IgD-negative memory B cell (primary cell): ENCODE data around the gene CPSF7. TPM values are rescaled to one million over a fixed set of nuclear protein-coding genes. Genes with fewer than 3 reads are reported as not detected.
A peak's percentile ranks its signal among the peaks of the same experiment; 100 is the strongest.
"Not testable (repeated sequence)": the region's sequence is repeated elsewhere in the genome, so short reads cannot be mapped to it uniquely, and the experiment has no call there.

ENCODE experiments used
- H3K27ac Mint-ChIP-seq, 3 donors: one replicate each; pipeline ENCODE4 v1.8.0; 2020 to 2022; ENCODE audit warnings: mild to moderate bottlenecking in 3 of 3, mixed read lengths in 3 of 3, moderate library complexity in 1 of 3
- H3K27me3 Mint-ChIP-seq: one replicate; pipeline ENCODE4 v1.8.0; 2021; ENCODE audit warnings: mixed read lengths
- H3K36me3 Mint-ChIP-seq: one replicate; pipeline ENCODE4 v1.8.0; 2020; ENCODE audit warnings: mild to moderate bottlenecking, mixed read lengths
- H3K4me1 Mint-ChIP-seq, 3 donors: one replicate each; pipeline ENCODE4 v1.8.0; 2020 to 2022; ENCODE audit warnings: mixed read lengths in 3 of 3, mild to moderate bottlenecking in 1 of 3
- H3K4me3 Mint-ChIP-seq, 4 donors: one replicate each; pipeline ENCODE4 v1.8.0; 2020 to 2022; ENCODE audit warnings: mild to moderate bottlenecking in 4 of 4, mixed read lengths in 4 of 4, moderate library complexity in 3 of 4
- H3K9me3 Mint-ChIP-seq, 3 donors: one replicate each; pipeline ENCODE4 v1.8.0; 2020 to 2021; ENCODE audit warnings: mixed read lengths in 3 of 3, mild to moderate bottlenecking in 1 of 3
- polyA plus RNA-seq: library from polyadenylated mRNA; unstranded; fragments of 300-500 nt; fragmentation: Illumina TruSeq; gene quantifications from one replicate; pipeline ENCODE4 v1.2.3, GENCODE V29; 2021

Gene CPSF7
- polyA plus RNA-seq, 1 donor from 2014 or later: 26.9 TPM

DNA sequence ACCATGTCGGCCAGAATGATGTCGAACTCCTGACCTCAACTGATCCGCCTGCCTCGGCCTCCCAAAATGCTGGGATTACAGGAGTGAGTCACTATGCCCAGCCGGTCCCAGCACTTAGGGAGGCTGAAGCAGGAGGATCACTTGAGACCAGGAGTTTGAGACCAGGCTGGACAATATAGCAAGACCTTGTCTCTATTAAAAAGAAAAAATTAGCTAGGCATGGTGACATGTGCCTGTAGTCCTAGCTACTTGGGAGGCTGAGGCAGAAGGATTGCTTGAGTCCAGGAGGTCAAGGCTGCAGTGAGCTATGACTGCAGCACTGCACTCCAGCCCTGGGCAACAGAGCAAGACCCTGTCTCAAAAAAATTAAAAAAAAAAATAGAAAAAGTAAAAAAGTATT is 45.9 kb downstream of the CPSF7 start:
- not testable (repeated sequence) for H3K9me3 Mint-ChIP-seq, H3K36me3 Mint-ChIP-seq, H3K27me3 Mint-ChIP-seq, H3K27ac Mint-ChIP-seq, H3K4me3 Mint-ChIP-seq
- H3K4me1 Mint-ChIP-seq: peaks cover 0 to 12% (median 5%) of the 10 kb centered on the region in 3 donors

DNA sequence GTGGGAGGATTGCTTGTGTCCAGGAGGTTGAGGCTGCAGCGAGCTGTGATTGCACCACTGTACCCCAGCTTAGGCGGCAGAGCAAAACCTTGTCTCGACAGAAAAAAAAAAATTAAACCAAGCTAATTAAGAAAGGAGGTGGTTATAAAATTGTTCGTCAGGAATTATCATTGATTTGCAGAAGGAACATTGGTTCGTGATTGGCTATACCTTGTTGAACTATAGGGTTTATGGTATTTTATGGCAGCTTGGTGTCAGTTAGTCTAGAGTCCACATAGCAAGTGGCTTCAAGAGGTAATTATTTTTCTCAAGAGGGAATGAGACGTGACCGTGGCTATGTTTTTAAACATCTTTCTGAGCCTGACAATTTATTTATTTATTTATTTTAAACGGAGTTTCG is 48.9 kb downstream of the CPSF7 start:
- no peak overlapping the region for H3K4me3 Mint-ChIP-seq
- peaks cover 0 to 12% (median 5%) of the 10 kb centered on the region in 3 donors for H3K4me1 Mint-ChIP-seq
- H3K27me3 Mint-ChIP-seq: no peaks in the 10 kb centered on the region

DNA sequence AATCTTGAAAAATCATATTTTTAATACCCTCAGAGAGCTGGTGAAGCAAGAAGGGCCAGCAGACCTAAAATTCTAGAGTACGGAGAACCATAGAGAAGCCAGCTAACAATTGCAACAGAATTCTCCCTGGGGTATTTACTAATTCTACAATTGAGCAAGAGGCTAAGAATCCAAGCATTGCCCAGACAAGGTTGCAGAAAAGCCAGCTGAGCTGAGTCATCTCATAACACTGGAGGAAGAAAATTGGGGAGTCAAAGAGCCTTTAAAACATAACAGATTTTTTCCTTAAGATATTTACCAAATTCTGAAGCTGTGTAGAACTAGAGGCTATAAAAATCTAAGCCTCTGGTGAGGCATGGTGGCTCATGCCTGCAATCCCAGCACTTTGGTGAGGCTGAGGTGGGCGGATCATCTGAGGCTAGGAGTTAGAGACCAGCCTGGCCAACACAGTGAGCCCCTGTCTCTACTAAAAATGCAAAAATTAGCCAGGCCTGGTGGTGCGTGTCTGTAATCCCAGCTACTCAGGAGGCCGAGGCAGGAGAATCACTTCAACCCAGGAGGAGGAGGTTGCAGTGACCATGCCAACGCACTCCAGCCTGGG is 51.0 kb downstream of the CPSF7 start:
- Mint-ChIP-seq H3K36me3 (peaks cover 7% of the 10 kb centered on the region), H3K4me1 (peaks cover 0 to 4% (median 0%) of the 10 kb centered on the region in 3 donors), H3K27me3 (no peaks in the 10 kb centered on the region), H3K4me3 (no peak overlapping the region), H3K9me3 (no peaks in the 10 kb centered on the region), H3K27ac (no peak overlapping the region)

More for the DNA sequence above, 48.9 kb downstream of the CPSF7 start:
- no peaks in the 10 kb centered on the region for H3K9me3 Mint-ChIP-seq
- H3K27ac Mint-ChIP-seq: no peak overlapping the region
- peaks cover 5% of the 10 kb centered on the region for H3K36me3 Mint-ChIP-seq

DNA sequence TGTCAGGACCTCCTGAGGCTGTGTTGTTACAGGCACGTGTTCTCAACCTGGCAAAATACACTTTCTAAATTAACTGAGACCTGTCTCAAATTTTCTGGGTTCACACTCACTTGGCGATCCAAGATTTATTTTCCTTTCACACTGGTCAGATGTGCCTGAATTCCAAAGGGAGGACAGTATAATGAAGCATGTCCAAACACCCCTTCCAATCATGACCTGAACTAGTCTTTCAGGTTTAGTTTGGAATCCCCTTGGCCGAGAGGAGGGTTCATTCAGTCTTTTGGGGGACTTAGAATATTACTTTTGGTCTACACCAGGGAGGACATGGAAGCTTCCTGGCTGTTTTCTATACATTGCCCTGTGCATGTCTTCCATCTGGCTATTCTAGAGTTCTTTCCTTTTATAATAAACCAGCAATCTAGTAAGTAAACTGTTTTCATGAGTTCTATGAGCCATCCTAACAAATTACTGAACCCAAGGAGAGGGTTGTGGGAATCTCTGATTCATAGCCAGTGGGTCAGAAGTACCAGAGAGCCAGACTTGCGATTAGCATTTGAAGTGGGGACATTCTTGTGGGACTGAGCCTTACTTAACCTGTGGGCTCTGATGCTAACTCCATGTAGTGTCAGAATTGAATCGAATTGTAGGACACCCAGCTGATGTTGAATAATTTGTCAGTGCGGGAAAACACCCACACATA is 52.2 kb downstream of the CPSF7 start:
- Mint-ChIP-seq H3K27me3 (no peaks in the 10 kb centered on the region), H3K4me1 (peaks cover 0 to 4% (median 0%) of the 10 kb centered on the region in 3 donors), H3K36me3 (peaks cover 7% of the 10 kb centered on the region), H3K27ac (no peak overlapping the region), H3K9me3 (no peaks in the 10 kb centered on the region), H3K4me3 (peak overlapping the region in 1 of 4 donors; percentile 54)

DNA sequence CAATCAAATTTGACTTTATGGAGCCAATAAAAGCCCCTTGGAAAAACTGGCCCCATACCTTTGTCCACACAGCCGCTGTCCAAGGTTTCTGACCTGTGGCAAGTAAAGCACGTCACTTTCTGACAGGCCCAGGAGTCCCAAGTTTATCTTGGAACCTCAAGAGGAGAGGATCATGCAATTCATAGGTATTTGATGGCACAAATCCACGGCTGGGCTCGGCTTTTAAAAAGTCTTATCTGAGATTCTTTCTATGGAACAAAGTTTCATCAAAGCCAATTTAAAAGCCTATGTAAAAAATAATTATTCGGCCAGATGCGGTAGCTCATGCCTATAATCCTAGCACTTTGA is 54.0 kb downstream of the CPSF7 start:
- Mint-ChIP-seq H3K27ac (no peak overlapping the region), H3K4me1 (no peaks in the 10 kb centered on the region), H3K27me3 (no peaks in the 10 kb centered on the region), H3K4me3 (no peak overlapping the region), H3K36me3 (peaks cover 6% of the 10 kb centered on the region), H3K9me3 (no peaks in the 10 kb centered on the region)

DNA sequence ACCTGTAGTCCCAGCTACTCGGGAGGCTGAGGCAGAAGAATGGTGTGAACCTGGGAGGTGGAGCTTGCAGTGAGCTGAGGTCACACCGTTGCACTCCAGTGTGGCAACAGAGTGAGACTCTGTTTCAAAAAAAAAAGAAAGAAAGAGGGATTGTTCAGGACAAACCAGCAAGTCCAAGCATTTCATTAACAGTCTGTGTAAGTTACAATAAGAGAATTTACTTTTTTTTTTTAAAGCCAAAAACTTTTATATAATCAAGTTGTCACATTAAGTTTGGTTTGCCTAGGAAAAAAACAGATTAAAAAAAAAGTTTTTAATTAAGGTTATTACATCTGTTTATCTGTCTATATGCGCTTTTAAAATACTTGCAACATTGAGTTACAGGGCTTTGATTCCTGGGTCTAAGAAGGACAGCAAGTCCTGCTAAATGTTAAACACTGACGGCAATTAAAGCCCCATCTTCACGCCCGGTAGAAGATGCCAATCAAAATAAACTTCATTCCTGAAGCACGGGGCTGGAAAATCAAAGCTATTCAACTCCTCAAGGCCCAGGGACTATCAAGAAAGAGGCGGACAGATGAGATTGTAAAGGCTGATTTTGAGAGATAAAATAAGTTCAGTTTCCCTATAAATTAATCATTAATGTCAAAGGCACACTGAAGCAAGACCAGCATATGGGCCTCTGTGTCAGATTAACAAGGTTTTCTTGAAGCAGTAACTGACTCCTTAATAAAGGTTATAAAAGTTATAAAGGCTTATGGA is 56.9 kb downstream of the CPSF7 start:
- Mint-ChIP-seq H3K27ac (peak overlapping the region in 1 of 3 donors; percentile 71), H3K27me3 (no peaks in the 10 kb centered on the region), H3K9me3 (no peaks in the 10 kb centered on the region), H3K36me3 (peaks cover 6% of the 10 kb centered on the region), H3K4me1 (peaks cover 0 to 2% (median 2%) of the 10 kb centered on the region in 3 donors), H3K4me3 (no peak overlapping the region)

DNA sequence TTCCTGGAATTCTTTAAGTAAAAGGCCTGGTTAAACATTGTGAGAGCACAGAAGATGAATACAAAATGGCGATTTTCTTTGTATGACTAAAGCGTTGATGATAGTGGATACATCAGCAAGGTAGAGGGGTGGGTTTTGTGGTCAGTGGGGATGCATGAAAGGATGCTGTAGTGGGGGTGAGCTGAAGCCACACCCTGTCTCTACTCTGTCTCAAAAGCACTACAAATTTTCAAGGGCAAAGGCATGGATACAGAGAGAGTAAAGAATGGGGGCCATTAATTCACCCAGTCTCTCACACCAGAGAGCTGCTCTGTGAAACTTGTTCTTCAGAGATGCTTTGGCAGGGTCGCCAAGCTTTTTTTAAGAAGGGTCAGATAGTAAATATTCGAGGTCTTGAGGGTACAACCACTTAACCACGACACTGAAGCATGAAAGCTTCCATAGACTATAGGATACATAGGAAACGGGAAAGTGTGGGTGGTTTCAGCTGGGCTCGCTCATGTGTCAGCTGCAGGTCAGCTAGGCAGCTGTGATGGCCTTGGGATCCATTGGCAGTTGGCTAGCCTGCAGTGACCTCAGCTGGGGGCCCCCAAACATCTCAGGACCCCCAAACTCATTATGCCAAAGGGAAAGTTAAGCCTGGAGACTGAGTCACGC is 59.3 kb downstream of the CPSF7 start:
- no peaks in the 10 kb centered on the region for H3K9me3 Mint-ChIP-seq
- peak overlapping the region in 1 of 4 donors; percentile 18 for H3K4me3 Mint-ChIP-seq
- peaks cover 0 to 2% (median 2%) of the 10 kb centered on the region in 3 donors for H3K4me1 Mint-ChIP-seq
- no peaks in the 10 kb centered on the region for H3K27me3 Mint-ChIP-seq
- H3K36me3 Mint-ChIP-seq: peaks cover 3% of the 10 kb centered on the region
- no peak overlapping the region for H3K27ac Mint-ChIP-seq

DNA sequence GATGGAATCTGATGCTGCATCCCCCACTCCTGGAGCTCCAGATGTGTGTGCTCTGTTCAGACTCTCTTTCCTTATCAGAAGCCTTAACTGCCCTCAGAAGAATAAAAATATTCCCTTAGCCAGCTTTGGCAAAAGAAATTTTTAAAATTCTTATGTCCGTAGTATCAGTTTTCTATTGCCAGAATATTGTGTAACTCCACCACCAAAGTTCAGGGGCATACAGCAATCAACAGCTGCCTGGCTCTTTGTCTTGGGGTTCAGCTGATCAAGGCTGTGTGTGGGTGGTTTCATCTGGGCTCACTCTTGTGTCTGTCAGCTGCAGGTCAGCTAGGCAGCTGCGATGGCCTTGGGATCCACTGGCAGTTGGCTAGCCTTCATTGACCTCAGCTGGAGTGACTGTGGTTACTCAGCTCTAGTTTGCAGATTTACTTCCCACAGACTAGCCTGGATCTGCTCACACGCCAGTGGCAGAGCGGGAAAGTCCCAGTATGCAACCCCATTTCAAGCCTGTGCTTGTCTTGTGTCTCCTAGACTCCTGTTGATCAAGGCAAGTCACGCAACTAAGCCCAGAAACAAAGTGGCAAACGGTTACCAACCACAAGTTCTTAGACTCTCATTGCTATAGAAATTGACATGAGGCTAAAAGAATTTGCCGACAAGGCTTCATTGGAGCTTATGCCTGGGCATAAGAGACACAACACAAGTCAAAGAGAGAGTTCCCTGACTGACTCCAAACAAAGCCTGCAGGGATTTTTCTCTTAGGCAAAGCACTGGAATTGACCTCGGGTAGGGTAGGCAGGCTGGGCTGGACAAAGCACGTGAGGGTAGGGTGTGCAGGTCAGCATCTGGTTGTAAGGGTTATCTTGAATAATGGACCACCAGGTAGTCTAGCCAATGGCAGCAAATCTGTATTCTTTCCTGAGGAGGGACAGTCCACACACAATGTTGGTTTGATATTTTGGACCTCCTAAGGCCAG is 60.1 kb downstream of the CPSF7 start:
- H3K27ac Mint-ChIP-seq: no peak overlapping the region
- H3K9me3 Mint-ChIP-seq: no peaks in the 10 kb centered on the region
- H3K36me3 Mint-ChIP-seq: no peaks in the 10 kb centered on the region
- peak overlapping the region in 1 of 4 donors; percentile 18 for H3K4me3 Mint-ChIP-seq
- H3K27me3 Mint-ChIP-seq: no peaks in the 10 kb centered on the region
- H3K4me1 Mint-ChIP-seq: peaks cover 0 to 2% (median 2%) of the 10 kb centered on the region in 3 donors

DNA sequence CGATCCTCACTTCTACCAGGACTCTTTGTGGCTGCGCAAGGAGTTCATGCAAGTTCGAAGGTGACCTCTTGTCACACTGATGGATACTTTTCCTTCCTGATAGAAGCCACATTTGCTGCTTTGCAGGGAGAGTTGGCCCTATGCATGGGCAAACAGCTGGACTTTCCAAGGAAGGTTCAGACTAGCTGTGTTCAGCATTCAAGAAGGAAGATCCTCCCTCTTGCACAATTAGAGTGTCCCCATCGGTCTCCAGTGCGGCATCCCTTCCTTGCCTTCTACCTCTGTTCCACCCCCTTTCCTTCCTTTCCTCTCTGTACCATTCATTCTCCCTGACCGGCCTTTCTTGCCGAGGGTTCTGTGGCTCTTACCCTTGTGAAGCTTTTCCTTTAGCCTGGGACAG is 61.1 kb downstream of the CPSF7 start:
- Mint-ChIP-seq H3K4me1 (peaks cover 3 to 6% (median 4%) of the 10 kb centered on the region in 3 donors), H3K27me3 (no peaks in the 10 kb centered on the region), H3K36me3 (no peaks in the 10 kb centered on the region), H3K27ac (peak overlapping the region in 2 of 3 donors; percentile 43 to 59), H3K4me3 (peak overlapping the region in 1 of 4 donors; percentile 35), H3K9me3 (no peaks in the 10 kb centered on the region)

DNA sequence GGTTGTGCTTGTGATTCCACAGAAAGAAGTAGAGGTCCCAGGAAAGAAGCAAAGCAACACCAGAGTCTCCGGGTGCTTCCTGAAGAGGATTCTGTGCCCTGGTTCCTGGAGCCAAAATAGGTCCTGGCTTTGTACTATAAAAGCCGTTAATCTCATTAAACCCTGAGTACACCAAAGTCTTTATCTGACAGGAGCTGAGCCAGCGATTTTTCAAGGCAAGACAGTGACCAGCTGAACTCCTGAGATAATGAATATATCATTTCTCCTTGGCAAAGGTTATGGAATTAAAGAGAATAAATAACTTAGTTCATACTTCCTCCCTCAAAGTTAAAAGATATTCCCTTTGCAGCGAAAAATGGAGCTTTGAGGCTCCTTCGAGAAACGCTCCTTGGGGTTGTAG is 62.4 kb downstream of the CPSF7 start:
- H3K4me3 Mint-ChIP-seq: no peak overlapping the region

DNA sequence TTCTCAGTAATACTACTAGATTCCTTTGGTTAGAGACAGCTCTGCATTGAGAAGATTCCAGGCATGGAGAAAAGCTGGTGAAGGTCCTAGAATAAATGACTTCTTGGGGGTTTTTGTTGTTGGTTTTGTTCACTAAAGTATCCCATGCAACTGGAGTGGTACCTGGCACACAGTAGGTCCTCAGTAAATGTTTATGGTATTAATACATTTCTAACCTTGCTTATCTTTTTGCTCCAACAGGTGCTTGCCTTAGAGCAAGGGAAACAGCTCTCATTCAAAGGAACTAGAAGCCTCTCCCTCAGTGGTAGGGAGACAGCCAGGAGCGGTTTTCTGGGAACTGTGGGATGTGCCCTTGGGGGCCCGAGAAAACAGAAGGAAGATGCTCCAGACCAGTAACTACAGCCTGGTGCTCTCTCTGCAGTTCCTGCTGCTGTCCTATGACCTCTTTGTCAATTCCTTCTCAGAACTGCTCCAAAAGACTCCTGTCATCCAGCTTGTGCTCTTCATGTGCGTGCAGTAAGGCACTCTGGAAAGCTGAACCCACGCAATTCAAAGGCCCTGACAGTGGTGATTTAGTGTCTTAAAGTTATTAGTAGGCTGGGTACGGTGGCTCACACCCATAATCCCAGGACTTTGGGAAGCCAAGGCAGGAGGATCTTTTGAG is 65.6 kb downstream of the CPSF7 start:
- Mint-ChIP-seq H3K27me3 (no peaks in the 10 kb centered on the region), H3K27ac (peak overlapping the region; percentile 43 to 97 (median 93)), H3K36me3 (no peaks in the 10 kb centered on the region), H3K4me1 (peaks cover 16 to 26% (median 25%) of the 10 kb centered on the region in 3 donors), H3K4me3 (peak overlapping the region in 3 of 4 donors; percentile 76 to 97 (median 94)), H3K9me3 (no peaks in the 10 kb centered on the region)

More for the DNA sequence above, 62.4 kb downstream of the CPSF7 start:
- H3K36me3 Mint-ChIP-seq: no peaks in the 10 kb centered on the region
- no peaks in the 10 kb centered on the region for H3K9me3 Mint-ChIP-seq
- H3K27ac Mint-ChIP-seq: no peak overlapping the region
- no peaks in the 10 kb centered on the region for H3K27me3 Mint-ChIP-seq
- peaks cover 5 to 16% (median 14%) of the 10 kb centered on the region in 3 donors for H3K4me1 Mint-ChIP-seq

DNA sequence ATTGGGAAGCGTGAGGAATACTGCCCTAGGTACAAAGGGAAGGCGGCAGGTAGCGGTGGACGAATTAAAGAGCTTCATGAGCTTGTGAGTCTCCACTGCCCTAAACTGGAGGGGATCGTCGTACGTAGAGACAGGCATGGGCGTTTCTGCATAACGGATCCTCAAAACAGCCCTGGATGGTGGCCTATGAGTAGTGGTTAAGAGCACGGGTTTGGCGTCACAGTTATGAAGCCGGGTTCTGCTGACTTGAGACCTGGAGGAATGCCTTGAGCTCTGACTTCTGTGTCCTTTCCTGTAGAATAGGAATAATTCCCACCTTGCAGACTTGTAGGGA is 67.3 kb downstream of the CPSF7 start:
- Mint-ChIP-seq H3K4me3 (peak overlapping the region; percentile 94 to 100 (median 98)), H3K36me3 (no peaks in the 10 kb centered on the region), H3K27ac (peak overlapping the region; percentile 93 to 98 (median 97)), H3K27me3 (no peaks in the 10 kb centered on the region), H3K9me3 (no peaks in the 10 kb centered on the region), H3K4me1 (peaks cover 21 to 35% (median 34%) of the 10 kb centered on the region in 3 donors)

DNA sequence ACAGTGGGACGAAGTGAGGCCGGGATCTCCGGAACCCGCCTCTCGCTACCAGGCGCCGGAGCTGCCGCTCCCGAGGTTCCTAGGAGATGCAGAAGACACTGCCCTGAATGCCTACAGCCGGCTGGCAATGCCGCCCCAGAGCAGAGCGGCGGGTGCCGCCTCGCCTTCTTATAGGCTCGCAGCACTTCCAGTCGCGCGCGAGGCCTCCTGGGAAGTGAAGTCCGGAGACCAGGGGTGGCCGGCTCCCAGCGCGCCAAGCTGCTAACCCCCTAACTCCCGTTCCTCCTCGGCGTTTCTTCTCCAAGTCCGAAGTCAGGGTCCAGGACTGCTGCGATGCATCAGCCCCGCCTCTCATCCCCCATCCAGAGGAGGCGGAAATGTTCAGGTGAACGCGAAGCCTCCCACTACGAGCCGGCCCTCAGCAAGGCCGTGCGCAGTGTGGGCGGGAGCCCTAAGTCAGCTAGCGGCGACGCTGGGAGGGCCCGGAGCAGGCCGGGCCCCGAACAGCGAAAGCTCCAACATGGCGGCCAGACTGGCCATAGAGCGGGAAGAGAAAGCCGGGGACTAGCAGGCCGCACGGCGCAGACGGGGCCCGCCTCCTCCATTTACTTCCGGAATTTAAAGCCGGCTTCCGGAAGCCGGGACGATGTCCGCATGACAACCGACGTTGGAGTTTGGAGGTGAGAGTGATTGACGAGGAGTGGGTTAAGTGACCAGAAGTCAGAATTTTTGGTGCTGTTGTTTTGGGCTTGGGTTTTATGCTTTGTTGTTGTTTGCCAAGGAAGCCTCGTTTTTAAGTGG is 67.8 kb downstream of the CPSF7 start, which contains the start of the genes CYB561A3 and TMEM138:
Gene CYB561A3 (minus strand): TSS at position 142 of the 801 bp plus-strand sequence. CDS start 5,169 bp downstream, outside the sequence.
Gene TMEM138 (plus strand): TSS at position 634 of the 801 bp plus-strand sequence. CDS start 2,017 bp downstream, outside the sequence.
- peak within 1 kb of the TSS; percentile 94 to 100 (median 98) for H3K4me3 Mint-ChIP-seq
- H3K4me1 Mint-ChIP-seq: peaks cover 27 to 41% (median 40%) of the 10 kb centered on the region in 3 donors
- no peaks in the 10 kb centered on the region for H3K27me3 Mint-ChIP-seq
- H3K36me3 Mint-ChIP-seq: no peaks in the 10 kb centered on the region
- H3K9me3 Mint-ChIP-seq: no peaks in the 10 kb centered on the region
- peak within 1 kb of the TSS; percentile 93 to 98 (median 97) for H3K27ac Mint-ChIP-seq
